Activated CD4-positive, alpha-beta T cell treated with anti-CD3 and anti-CD28 coated beads for 4 hours (primary cell): ENCODE results near the gene SGCE.

Source experiments
- DNase-seq, 2 donors: peaks; one replicate each; pipeline ENCODE4 v3.0.0-alpha.2; 2020

SGCE gene

GRCh38 chr7:94621120-94621519, 34.8 kb downstream of the SGCE start:
- no peak for DNase-seq

- peak; percentile 8 to 13 for DNase-seq
Measured at GRCh38 chr7:94620703-94621118, 35.2 kb downstream of the SGCE start.

DNA sequence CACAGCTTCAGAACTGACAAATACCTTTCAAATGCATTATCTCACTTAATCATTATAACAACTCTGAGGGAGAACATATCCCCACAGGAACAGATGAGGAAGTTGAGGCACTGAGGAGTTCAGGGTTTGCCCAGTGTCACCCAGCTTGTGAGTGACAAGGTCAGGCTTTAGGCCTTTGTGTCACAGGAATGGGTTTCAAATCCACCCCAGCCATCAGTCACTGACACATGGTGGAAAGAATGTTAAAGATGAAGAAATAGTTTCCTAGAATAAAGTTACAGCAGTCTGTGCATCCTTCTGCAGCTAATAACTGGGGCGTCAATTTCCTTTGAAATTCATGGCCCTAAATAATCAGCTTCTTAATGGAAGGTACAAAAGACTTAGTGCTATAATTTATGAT, 37.8 kb downstream of the SGCE start:
- DNase-seq, result no peak

GRCh38 chr7:94616855-94617254, 39.1 kb downstream of the SGCE start:
- DNase-seq, result no peak

GRCh38 chr7:94615666-94616065, 40.3 kb downstream of the SGCE start:
- no peak for DNase-seq

DNA sequence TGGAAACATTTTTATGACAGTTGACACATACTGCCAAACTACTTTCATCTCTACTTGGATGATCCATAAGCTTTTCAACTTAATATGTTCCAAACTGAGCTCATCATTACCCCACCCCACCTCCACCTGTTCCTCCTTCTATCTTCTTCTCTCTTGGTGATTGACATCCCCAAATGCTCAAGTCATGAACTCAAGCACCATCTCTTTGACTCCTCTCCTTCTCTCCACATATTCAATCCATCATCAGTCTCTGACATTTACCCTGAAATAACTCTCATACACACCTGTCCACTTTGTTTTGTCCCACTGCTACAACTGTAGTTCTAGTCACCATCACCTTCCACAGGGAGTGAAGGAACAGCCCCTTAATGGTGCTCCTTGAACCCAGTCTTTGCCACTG, 43.3 kb downstream of the SGCE start:
- DNase-seq, result no peak

GRCh38 chr7:94612253-94612652, 43.7 kb downstream of the SGCE start:
- no peak for DNase-seq

DNA sequence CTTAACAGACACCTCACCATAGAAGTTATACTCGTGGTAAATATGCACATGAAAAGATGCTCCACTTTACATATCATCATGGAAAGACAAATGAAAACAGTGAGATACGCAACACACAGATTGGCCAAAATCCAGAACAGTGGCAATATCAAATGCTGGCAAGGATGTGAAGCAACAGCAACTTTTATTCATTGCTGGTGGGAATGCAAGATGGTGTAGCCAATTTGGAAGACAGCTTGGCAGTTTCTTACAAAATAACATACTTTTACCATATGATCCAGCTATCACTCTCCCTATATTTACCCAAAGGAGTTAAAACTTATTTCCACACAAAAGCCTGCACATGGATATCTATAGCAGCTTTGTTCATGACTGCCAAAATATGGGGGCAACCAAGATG, 46.4 kb downstream of the SGCE start:
- DNase-seq, result no peak

DNA sequence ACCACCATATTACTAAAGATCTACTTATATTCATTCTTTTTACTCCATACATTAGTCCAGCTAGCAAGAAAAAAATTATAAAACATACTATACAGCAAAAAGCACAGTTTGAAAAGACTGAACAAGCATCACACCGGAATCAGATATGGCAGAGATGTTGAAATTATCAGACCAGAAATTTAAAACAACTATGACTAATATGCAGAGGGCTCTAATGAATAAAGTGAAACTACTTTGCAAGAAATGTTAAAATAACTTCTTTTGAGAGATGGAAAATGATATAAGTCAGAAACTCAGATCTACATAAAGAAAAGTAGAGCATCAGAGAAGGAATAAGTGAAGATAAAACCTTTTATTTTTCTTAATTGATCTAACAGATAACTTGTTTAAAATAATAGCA, 50.9 kb downstream of the SGCE start:
- no peak for DNase-seq

GRCh38 chr7:94602181-94602580, 53.8 kb downstream of the SGCE start:
- DNase-seq, result no peak

DNA sequence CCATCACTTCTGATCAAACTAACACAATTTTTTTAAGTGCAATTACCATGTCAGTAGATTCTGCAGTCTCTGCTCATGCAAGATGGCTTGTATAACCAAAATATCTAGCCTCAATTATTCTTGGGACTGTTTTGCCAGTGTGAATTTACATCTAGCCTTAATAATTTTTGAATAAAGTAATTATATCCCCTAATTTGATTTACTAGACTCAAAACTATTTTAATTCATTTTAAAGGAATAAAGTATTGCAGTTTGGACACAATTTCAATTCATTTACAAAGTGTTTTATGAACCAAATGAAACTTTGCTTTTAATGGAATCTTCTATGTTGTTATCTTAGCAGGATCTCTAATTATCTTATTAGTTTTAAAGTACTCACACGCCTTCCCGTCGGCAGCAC, 55.7 kb downstream of the SGCE start:
- DNase-seq, result no peak

- no peak for DNase-seq
Measured at GRCh38 chr7:94595717-94596116, 60.2 kb downstream of the SGCE start.

GRCh38 chr7:94594882-94595281, 61.1 kb downstream of the SGCE start:
- DNase-seq, result no peak

- DNase-seq, result no peak
Measured at GRCh38 chr7:94591176-94591575, 64.8 kb downstream of the SGCE start.

DNA sequence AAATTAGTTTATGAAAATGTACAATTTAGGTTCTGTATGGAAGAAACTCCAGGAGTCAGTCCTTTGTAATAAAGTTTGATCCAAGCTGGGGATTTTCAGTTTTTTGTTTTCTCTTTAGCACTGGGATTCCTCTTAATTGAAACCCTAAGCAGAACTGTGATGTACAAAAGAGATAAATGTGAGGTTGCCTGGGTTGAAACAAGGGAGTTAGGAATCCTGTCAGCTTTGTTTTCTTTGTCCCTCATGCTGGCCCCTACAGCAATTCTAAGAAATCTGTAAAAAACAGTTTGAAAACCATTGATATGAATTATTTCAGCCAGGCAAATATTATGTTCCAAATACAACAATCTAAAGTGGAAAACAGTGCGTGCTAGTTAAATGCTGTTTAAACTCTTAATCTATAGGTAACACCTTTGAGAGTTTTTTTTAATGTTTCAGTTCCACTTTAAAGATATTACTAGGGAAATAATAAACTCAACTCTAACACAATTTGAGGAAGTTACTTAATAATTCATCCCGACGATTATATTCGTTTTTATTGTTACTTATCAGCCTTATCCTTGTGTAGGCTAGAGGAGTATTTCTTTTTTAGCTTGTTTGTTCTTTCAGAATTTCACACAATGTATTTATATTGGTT, 65.3 kb downstream of the SGCE start:
- DNase-seq, result no peak

GRCh38 chr7:94588075-94588474, 67.9 kb downstream of the SGCE start:
- no peak for DNase-seq

DNA sequence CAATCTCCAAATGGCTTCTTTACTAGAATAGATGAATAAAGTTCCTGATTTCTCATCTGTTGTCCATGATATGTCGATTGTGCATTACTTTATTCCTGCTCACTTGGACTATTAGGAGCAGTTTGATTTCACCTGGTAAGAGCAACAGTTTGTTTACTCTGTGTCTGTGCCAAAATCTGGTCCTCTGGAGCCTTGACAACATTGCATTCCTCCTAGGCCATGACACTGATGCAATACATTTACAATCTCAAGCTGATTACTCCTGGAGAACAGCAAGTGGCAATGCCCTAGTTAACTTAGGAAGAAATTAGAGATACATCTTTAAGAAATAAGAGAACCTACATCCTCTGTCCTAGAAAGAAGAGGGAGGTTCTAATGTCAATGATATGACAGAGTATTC, 71.8 kb downstream of the SGCE start:
- no peak for DNase-seq

GRCh38 chr7:94580601-94581000, 75.3 kb downstream of the SGCE start:
- no peak for DNase-seq

DNA sequence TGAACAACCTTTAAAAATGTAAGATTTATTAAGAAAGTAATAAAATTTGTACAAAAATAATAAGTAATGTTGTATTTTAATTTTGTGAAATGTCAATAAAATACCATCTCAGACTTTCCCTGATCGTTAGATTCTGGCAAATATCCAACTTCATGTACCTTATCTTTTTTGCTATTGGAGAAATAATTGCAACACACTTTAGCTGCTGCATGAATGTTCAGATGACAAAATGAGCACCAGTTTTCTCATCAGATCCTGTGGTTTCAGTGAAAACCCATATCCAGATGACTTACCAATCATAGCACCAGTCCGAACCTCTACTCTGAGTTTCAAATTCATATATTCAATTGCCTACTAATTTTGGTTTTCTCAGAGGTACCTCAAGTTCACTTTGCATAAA, 76.5 kb downstream of the SGCE start:
- DNase-seq, result no peak

- DNase-seq, result no peak
Measured at GRCh38 chr7:94578614-94579013, 77.3 kb downstream of the SGCE start.

- DNase-seq, result no peak
Measured at GRCh38 chr7:94577357-94577756, 78.6 kb downstream of the SGCE start.

GRCh38 chr7:94576316-94576715, 79.6 kb downstream of the SGCE start:
- DNase-seq, result no peak

DNA sequence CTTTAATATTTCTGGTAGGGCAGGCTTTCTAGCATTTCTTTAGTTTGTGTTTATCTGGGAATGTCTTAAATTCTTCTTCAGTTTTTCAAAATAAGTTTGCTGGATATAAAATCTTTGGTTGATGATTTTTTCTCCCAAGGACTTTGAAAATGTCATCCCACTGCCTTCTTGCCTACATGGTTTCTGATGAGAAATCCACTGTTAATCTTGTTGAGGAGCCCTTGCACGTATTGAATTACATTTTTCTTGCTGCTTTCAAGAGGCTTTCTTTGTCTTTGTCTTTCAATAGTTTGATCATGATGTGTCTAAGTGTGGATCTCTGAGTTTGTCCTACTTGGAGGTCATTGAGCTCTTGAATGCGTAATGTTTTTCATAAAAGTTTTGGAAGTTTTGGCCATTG, 80.3 kb downstream of the SGCE start:
- DNase-seq, result no peak

DNA sequence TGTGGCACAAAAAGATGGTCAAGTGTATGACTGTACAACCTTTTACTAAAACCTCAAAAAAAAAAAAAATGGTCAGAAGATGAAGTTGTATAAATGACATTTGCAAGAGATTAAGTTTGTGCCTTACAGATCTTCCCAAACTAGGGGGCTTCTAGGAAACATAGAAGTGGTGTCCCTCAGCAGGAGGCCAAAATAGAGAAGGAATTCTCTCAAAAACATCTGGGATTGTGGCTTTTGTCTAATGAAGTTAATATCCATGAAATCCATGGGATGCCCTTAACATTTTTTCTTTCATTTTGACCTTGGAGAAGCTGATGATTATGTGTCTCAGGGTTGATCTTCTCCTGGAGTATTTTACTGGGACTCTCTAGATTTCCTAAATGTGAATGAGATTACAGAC, 84.1 kb downstream of the SGCE start:
- DNase-seq, result no peak

DNA sequence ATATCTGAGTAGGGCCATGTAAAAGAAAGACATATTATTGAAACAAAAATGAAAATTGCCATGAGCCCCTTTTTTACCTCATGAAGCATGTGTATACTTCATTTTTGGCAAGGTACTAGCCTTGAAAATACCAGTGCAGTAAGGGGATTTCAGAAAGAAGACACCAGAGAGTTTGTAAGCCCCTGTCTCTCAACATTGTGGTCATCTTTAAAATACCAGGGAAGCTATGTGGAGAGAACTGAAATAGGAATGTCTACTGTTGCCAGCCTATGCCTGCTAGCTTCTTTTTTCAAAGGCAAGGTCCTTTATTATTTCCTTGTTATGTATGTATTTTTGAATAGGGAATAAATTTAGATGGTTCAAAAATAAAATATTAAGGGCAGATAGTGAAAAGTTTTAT, 88.5 kb downstream of the SGCE start:
- no peak for DNase-seq
